Caco-2 (cell line): Measurements from ENCODE around the gene ADD2. TPM values are rescaled to one million over a fixed set of nuclear protein-coding genes. Genes with fewer than 3 reads are reported as not detected.

ENCODE experiments used
- BruUV-seq: library from RNA; stranded (reverse); fragments of 400-500 nt; replicated peaks from 2 replicates; lab custom pipeline; 2021; lab: Mats Ljungman, UMichigan
- CTCF ChIA-PET: fragments of 300-600 bp; sonication (Branson Sonifier 250); formaldehyde crosslinking; loops from one replicate; lab custom pipeline; 2022; ENCODE audit warnings: antibody characterized with exemption; lab: Charles Lee
- POLR2A ChIA-PET: fragments of 300-600 bp; sonication (Branson Sonifier 250); formaldehyde crosslinking; loops from one replicate; lab custom pipeline; 2022; ENCODE audit warnings: antibody characterized with exemption; lab: Charles Lee
- DNase-seq, 2 experiments: peaks; one replicate each; pipeline versions ENCODE4 v3.0.0 to v3.0.0-alpha.2; 2020 to 2022
- H3K27me3 ChIP-seq: replicated peaks from 2 replicates; pipeline ENCODE4 v1.6.0; 2011; ENCODE audit warnings: low read length; ENCODE audit not compliant: control insufficient read depth, insufficient read depth
- H3K36me3 ChIP-seq: 2 replicates; pipeline ENCODE4 v1.5.1; 2011; ENCODE audit warnings: low read length; ENCODE audit not compliant: control insufficient read depth, insufficient read depth
- H3K4me1 ChIP-seq: fragments of 250-450 bp; sonication (Bioruptor Pico); 2 replicates; pipeline ENCODE4 v1.5.1; 2020; ENCODE audit warnings: mild to moderate bottlenecking
- H3K4me3 ChIP-seq: 2 replicates; pipeline ENCODE4 v1.5.1; 2011; ENCODE audit warnings: low read depth, mild to moderate bottlenecking, control low read depth, low read length
- H3K9me3 ChIP-seq: fragments of 250-450 bp; sonication (Bioruptor Pico); 2 replicates; pipeline ENCODE4 v1.5.1; 2020; ENCODE audit warnings: mild to moderate bottlenecking, moderate library complexity
- H3K27ac Mint-ChIP-seq: one replicate; pipeline ENCODE4 v1.8.0; 2022; ENCODE audit warnings: mixed read lengths; ENCODE audit not compliant: unreplicated experiment
- H3K27me3 Mint-ChIP-seq: one replicate; pipeline ENCODE4 v1.8.0; 2022; ENCODE audit warnings: mixed read lengths; ENCODE audit not compliant: insufficient read depth, unreplicated experiment
- H3K36me3 Mint-ChIP-seq: one replicate; pipeline ENCODE4 v1.8.0; 2022; ENCODE audit warnings: mild to moderate bottlenecking, mixed read lengths; ENCODE audit not compliant: insufficient read depth, unreplicated experiment
- H3K4me1 Mint-ChIP-seq: one replicate; pipeline ENCODE4 v1.8.0; 2022; ENCODE audit warnings: low read depth, mixed read lengths; ENCODE audit not compliant: unreplicated experiment
- H3K4me3 Mint-ChIP-seq: one replicate; pipeline ENCODE4 v1.8.0; 2022; ENCODE audit warnings: mild to moderate bottlenecking, moderate library complexity, mixed read lengths; ENCODE audit not compliant: unreplicated experiment
- H3K9me3 Mint-ChIP-seq: one replicate; pipeline ENCODE4 v1.8.0; 2022; ENCODE audit warnings: mixed read lengths; ENCODE audit not compliant: unreplicated experiment
- intact Hi-C: fragments of 100-400 bp; cut with micrococcal nuclease; formaldehyde crosslinking; loops from one replicate; pipeline ENCODE4 v1.10.0; 2022; ENCODE audit not compliant: unreplicated experiment
- total RNA-seq: library from RNA; stranded (reverse); gene quantifications from 2 replicates; pipeline ENCODE4 v1.2.3, GENCODE V29; 2022
- TF ChIP-seq, protein P1 (sequence below), 2 experiments: fragments of 200-600 bp in 1 of 2; IDR thresholded peaks; 1 replicate in 1 of 2; 2 replicates in 1 of 2; pipeline versions ENCODE4 v1.5.1 to v1.8.0; 2011 to 2022; ENCODE audit warnings: antibody characterized with exemption in 1 of 2, control low read depth in 1 of 2, inconsistent platforms in 1 of 2, low read depth in 1 of 2, low read length in 1 of 2, mild to moderate bottlenecking in 1 of 2, moderate library complexity in 1 of 2; ENCODE audit not compliant: insufficient read depth in 1 of 2, severe bottlenecking in 1 of 2, unreplicated experiment in 1 of 2

The ADD2 gene
- total RNA-seq, 1 experiment from 2014 or later = not detected

DNA sequence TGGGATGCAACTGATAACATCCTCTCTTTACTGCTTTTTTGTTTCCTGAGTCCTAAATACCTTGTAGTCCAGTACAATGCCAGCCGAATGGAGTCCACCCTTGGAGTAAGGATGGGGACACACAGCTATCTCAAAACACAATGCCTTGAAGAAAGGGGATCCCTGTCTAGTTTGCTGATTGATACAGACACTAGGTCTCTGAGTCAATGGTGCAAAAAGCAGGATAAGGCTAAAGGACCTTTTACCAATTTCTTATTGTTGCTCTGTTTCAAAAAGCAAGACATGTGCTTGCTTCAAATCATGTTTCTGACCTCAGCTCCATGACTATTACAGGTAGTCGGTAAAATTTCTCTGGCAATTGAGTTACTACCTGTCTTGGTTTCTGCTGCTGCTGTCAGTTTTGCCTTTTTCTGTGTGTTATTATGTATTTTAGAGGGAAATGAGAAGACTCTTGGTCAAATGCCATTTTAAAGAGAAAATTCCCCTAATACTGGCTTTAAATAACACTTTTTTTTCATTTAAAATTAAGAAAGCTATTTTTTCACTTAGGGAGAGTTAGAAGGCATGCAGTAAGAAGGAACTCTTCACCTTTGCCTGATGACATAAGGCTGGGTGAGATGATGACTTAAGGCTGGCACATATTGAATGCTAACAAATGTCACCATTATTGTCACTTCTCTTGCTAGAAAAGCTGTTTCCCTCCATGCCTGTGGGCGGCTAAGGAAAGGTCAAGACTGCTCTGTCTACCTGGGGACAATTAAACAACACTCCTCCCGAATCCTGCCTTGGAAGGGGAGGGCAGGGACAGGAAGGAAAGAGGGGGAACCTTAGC, 27.4 kb upstream of the ADD2 start:
- no peak for DNase-seq
- H3K27ac Mint-ChIP-seq = no peak overlapping the region
- CTCF ChIA-PET = no interaction called here
- no TSS peak for BruUV-seq
- peaks cover 6% of the 10 kb centered on the region; the same call in 1 of the 2 replicates for H3K9me3 ChIP-seq
- H3K36me3 Mint-ChIP-seq = no peaks in the 10 kb centered on the region
- H3K4me1 Mint-ChIP-seq = no peaks in the 10 kb centered on the region
- H3K9me3 Mint-ChIP-seq = peaks cover 11% of the 10 kb centered on the region
- H3K4me3 ChIP-seq = no peak overlapping the region
- POLR2A ChIA-PET = no interaction called here
- H3K36me3 ChIP-seq = no peaks in the 10 kb centered on the region
- peaks cover 16% of the 10 kb centered on the region for H3K27me3 Mint-ChIP-seq
- intact Hi-C loops = no loop called here
- no peaks in the 10 kb centered on the region for H3K27me3 ChIP-seq
- H3K4me3 Mint-ChIP-seq = no peak overlapping the region
- TF ChIP-seq, protein P1, sequence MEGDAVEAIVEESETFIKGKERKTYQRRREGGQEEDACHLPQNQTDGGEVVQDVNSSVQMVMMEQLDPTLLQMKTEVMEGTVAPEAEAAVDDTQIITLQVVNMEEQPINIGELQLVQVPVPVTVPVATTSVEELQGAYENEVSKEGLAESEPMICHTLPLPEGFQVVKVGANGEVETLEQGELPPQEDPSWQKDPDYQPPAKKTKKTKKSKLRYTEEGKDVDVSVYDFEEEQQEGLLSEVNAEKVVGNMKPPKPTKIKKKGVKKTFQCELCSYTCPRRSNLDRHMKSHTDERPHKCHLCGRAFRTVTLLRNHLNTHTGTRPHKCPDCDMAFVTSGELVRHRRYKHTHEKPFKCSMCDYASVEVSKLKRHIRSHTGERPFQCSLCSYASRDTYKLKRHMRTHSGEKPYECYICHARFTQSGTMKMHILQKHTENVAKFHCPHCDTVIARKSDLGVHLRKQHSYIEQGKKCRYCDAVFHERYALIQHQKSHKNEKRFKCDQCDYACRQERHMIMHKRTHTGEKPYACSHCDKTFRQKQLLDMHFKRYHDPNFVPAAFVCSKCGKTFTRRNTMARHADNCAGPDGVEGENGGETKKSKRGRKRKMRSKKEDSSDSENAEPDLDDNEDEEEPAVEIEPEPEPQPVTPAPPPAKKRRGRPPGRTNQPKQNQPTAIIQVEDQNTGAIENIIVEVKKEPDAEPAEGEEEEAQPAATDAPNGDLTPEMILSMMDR (IDR thresholded peaks at IDR 0.05; ENCODE audit: insufficient read depth in 1 of 2, low read depth in 1 of 2, low read length in 1 of 2, severe bottlenecking in 1 of 2, unreplicated experiment in 1 of 2) = no peak
- no peaks in the 10 kb centered on the region for H3K4me1 ChIP-seq

DNA sequence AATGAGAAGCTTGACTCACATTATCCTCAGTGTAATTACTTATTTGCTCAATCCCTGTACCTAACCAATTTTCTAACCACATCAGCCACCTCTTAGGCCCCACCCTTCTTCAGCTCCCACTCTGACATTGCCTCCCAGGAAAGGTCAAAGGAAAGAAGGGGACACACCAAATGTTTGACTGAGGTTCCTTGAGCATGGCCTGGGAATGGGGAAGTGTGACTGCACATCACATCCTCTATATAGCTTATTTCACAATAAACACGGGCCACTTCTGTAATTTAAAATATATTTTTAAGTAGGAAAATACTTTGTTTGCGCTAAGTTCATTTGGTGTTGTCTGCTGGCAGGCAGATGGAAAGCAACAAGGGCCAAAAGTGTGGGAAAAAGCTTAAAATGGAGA, 25.4 kb upstream of the ADD2 start:
- no peak for DNase-seq
- Histone ChIP-seq H3K4me1 (no peaks in the 10 kb centered on the region), H3K36me3 (no peaks in the 10 kb centered on the region), H3K9me3 (no peaks in the 10 kb centered on the region), H3K4me3 (no peak overlapping the region), H3K27me3 (no peaks in the 10 kb centered on the region)
- Mint-ChIP-seq H3K9me3 (no peaks in the 10 kb centered on the region), H3K4me1 (no peaks in the 10 kb centered on the region), H3K36me3 (no peaks in the 10 kb centered on the region), H3K27me3 (peaks cover 21% of the 10 kb centered on the region), H3K4me3 (no peak overlapping the region), H3K27ac (no peak overlapping the region)
- intact Hi-C loops = no loop called here
- CTCF ChIA-PET = no interaction called here
- POLR2A ChIA-PET = no interaction called here
- no TSS peak for BruUV-seq
- TF ChIP-seq, protein P1 (IDR thresholded peaks at IDR 0.05; ENCODE audit: insufficient read depth in 1 of 2, low read depth in 1 of 2, low read length in 1 of 2, severe bottlenecking in 1 of 2, unreplicated experiment in 1 of 2) = no peak

DNA sequence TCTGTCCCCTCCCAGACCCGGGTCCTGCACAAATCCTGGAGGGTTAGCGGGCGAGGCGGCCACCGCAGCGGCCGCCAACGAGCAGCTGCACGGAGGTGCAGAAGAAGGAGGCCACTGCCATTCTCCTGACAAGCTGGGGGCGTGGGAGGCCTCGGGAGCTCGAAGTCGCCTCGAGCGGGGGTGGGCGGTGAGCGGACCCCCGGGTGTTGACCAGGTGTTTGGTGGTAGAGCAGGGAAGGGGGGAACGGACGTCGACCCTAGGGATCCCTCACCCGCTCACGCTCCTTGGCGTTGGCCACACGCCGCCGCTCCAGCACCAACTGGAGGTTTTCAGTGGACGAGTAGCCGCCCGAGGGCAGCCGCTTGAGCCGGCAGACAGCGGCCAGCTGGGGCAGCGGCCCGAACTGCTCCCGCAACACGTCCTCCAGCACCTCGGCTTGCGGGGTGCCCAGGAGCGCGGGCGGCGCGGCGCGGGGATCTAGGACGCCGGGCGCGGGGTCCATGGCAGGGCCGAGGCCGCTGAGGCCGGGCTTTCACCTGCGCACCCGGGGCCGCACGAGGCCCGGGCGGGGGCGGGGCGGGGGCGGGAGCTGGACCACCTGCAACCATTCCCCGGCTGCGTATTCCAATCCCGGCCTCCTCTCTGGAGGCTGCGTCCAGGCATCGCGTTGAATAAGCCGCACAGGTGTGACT, 22.3 kb upstream of the ADD2 start, which contains the start of gene FIGLA:
FIGLA (minus strand) TSS at position 508 of the 693 bp plus-strand sequence; CDS start at position 503, 5 bp downstream.
- Mint-ChIP-seq H3K27me3 (peaks cover 27% of the 10 kb centered on the region), H3K4me3 (no peak within 1 kb of the TSS), H3K4me1 (no peaks in the 10 kb centered on the region), H3K36me3 (no peaks in the 10 kb centered on the region), H3K9me3 (no peaks in the 10 kb centered on the region), H3K27ac (no peak within 1 kb of the TSS)
- DNase-seq = no peak
- Histone ChIP-seq H3K27me3 (0 out of 2 replicates have a peak, but pooled peaks cover 1% of the 10 kb centered on the region), H3K9me3 (no peaks in the 10 kb centered on the region), H3K36me3 (no peaks in the 10 kb centered on the region), H3K4me3 (no peak within 1 kb of the TSS), H3K4me1 (no peaks in the 10 kb centered on the region)
- POLR2A ChIA-PET = no interaction called here
- intact Hi-C loops = no loop called here
- BruUV-seq = no TSS peak
- TF ChIP-seq, protein P1 (IDR thresholded peaks at IDR 0.05; ENCODE audit: insufficient read depth in 1 of 2, low read depth in 1 of 2, low read length in 1 of 2, severe bottlenecking in 1 of 2, unreplicated experiment in 1 of 2) = no peak
- CTCF ChIA-PET = no interaction called here
